ENCODE results near the gene SYT7.

DNA sequence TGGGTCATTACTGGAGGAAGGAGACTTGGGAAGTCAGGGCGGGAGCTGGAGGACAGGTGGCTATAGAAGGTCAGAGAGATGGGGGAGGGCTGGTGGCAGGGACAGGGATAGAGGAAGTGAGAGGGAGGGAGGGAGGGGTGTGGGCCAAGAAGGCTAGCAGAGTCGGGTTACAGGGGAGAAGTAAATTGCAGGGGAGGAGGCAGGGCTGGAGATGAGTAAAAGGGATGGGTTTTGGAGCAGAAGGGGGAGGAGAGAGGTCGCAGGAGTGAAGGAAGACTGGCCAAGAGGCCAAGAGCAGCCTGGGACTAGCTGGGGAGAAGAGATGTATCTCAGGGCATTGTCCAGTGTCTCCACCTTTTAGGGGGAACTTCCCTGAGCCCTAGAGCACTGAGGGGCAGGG is 39.3 kb downstream of the SYT7 start:
- TF ChIP-seq POLR2AphosphoS5 (IDR thresholded peaks at IDR 0.05; ENCODE audit: low read depth, low read length) (no peak), POLR2A (IDR thresholded peaks at IDR 0.05; ENCODE audit: low read depth, low read length) (no peak), TAF1 (IDR thresholded peaks at IDR 0.05; ENCODE audit: borderline replicate concordance, low read depth, low read length) (no peak)

Data from GM12892 (cell line).